ENCODE measurements around the gene SERPINB6. TPM values are rescaled to one million over a fixed set of nuclear protein-coding genes. Genes with fewer than 3 reads are reported as not detected.
"Not testable (repeated sequence)": the region's sequence is repeated elsewhere in the genome, so short reads cannot be mapped to it uniquely, and the experiment has no call there.

The SERPINB6 gene
- total and polyA plus RNA-seq, 2 experiments from 2014 or later: 95.7 to 149 TPM

DNA sequence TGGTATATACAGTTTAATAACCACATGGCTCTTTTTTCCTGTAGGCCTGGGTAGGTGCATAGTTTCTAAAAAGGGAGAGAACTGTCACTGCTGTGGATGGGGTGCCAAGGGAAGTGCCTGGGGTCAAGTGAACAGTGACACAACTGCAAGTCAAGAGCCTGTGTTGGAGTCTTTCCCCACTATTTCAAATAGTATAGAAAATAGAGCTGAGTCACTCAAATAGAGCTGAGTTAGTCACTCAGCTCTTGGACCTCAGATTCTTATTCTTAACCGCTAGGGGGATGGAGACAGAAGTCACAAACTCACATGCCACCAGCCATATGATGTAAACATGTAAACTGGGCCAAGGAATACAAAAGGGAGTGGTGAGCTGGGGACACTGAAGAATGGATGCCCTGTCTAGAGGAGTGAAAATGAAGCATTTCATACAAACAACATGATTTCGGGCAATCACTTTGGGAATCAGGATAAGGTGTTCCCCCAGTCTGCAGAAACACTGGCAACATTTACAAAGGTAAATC is 30.5 kb upstream of the SERPINB6 start:
- 11 to 27% methylated on average over 2 of the region's 2 CpGs for WGBS, 2 experiments (ENCODE audit: low coverage in 1 of 2, low lambda C conversion rate in 2 of 2, missing lambda C conversion rate in 2 of 2)
- Histone ChIP-seq H2AFZ (no peak overlapping the region), H3K9me3 (ENCODE audit: low read depth) (no peaks in the 10 kb centered on the region), H4K20me1 (ENCODE audit: insufficient read depth) (no peaks in the 10 kb centered on the region), H3K9ac (no peak overlapping the region), H3K4me1 (ENCODE audit: insufficient read depth) (peaks cover 20% of the 10 kb centered on the region), H3K4me2 (ENCODE audit: unreplicated experiment) (peak overlapping the region; percentile 13), H3K27me3 (replicated peaks; ENCODE audit: insufficient read depth) (no peaks in the 10 kb centered on the region), H3K4me3 (no peak overlapping the region), H3K79me2 (ENCODE audit: insufficient read depth) (peaks cover 9% of the 10 kb centered on the region), H3K27ac (peak overlapping the region; percentile 40), H3K36me3 (ENCODE audit: low read depth) (peaks cover 2% of the 10 kb centered on the region; the same call in 1 of the 2 replicates), H3K9me2 (ENCODE audit: insufficient read depth) (no peaks in the 10 kb centered on the region), H3F3A (ENCODE audit: insufficient read depth) (0 out of 2 replicates have a peak, but pooled peaks cover 13% of the 10 kb centered on the region)
- DNase-seq: peak; percentile 93
- TF ChIP-seq EZH2phosphoT487 (IDR thresholded peaks at IDR 0.05; ENCODE audit: insufficient read depth, low read depth) (no peak), EZH2 (IDR thresholded peaks at IDR 0.05; ENCODE audit: insufficient read depth, poor library complexity, severe bottlenecking) (no peak)
- in situ Hi-C loops (cut with MboI): no loop called here

DNA sequence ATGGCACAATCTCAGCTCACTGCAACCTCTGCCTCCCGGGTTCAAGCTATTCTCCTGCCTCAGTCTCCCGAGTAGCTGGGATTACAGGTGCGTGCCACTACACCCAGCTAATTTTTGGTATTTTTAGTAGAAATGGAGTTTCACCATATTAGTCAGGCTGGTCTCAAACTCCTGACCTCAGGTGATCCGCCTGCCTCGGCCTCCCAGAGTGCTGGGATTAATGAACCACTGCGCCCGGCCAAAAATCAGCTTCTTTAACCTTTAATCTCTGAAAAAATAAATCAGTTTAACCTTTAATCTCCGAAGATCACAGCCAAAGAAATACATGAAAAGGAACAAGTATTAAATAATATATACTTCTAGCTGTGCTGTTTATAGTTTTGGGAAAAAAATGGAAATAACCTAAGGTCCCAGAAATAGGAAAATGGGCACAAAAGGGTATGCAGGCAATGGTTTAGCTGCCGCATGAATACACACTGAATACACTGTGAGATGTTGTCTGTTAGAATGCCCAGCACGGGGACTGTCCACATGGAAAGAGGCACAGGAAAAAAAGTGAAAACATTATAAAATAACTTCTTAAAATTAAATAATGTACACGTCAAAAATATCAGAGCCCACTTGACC is 29.9 kb upstream of the SERPINB6 start:
- Histone ChIP-seq H3K27ac (peak overlapping the region; percentile 40), H3K79me2 (ENCODE audit: insufficient read depth) (peaks cover 9% of the 10 kb centered on the region), H3K9me2 (ENCODE audit: insufficient read depth) (no peaks in the 10 kb centered on the region), H2AFZ (no peak overlapping the region), H3F3A (ENCODE audit: insufficient read depth) (0 out of 2 replicates have a peak, but pooled peaks cover 13% of the 10 kb centered on the region), H3K4me3 (no peak overlapping the region), H3K27me3 (replicated peaks; ENCODE audit: insufficient read depth) (no peaks in the 10 kb centered on the region), H3K4me2 (ENCODE audit: unreplicated experiment) (peak overlapping the region; percentile 13), H3K9ac (no peak overlapping the region), H3K4me1 (ENCODE audit: insufficient read depth) (peaks cover 20% of the 10 kb centered on the region), H3K36me3 (ENCODE audit: low read depth) (no peaks in the 10 kb centered on the region), H4K20me1 (ENCODE audit: insufficient read depth) (no peaks in the 10 kb centered on the region), H3K9me3 (ENCODE audit: low read depth) (no peaks in the 10 kb centered on the region)
- in situ Hi-C loops (cut with MboI): no loop called here
- TF ChIP-seq EZH2 (IDR thresholded peaks at IDR 0.05; ENCODE audit: insufficient read depth, poor library complexity, severe bottlenecking) (no peak), EZH2phosphoT487 (IDR thresholded peaks at IDR 0.05; ENCODE audit: insufficient read depth, low read depth) (no peak)
- 89 to 90% methylated on average over 11 of the region's 11 CpGs for WGBS, 2 experiments (ENCODE audit: low coverage in 1 of 2, low lambda C conversion rate in 2 of 2, missing lambda C conversion rate in 2 of 2)
- DNase-seq: no peak

DNA sequence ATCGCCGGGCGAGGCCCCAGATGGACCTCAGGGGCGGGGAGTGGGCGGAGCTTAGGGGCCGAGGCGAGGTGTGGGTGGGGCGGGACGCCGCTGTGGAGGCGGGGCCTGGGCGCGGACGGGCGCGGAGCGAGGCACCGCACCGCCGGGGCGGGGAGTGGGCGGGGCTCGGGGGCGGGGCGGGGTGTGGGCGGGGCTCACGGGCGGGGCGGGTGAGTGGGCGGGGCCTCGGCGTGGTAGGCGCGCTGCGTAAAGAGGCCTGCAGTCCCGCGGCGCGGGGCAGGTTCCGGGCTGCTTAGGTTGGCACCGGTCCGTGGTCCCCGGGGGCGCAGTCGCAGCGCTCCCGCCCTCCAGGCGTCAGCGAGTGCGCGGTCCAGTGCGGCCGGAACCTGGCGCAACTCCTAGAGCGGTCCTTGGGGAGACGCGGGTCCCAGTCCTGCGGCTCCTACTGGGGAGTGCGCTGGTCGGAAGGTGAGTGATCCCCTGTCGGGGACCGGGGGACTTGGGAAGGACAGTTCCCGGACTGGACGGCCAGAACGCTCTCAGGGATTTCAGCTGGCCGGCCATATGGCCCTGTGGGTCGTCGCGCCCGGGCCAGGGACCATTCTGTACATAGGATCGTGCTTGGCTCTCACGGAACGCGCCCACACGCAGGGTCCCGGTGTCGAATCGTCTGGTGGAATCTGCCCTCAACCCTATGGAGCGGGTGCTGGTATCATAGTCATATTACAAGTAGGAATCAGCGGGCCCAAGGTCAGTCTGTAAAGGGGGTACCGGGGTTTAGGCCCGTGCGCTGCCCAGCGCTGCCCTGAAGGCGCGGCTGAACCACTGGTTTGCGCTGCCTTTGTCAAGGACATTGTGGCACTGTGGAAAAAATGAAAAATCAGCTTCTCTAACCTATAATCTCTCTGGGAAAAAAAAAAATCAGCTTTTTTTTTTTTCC is 28.5 kb upstream of the SERPINB6 start, which contains the start of gene NQO2:
Gene NQO2, plus strand, starts transcription at position 277 of the 940 bp plus-strand sequence. CDS start 6,659 bp downstream, outside the sequence.
- H3K4me2 ChIP-seq (ENCODE audit: unreplicated experiment): peak within 1 kb of the TSS; percentile 92
- TF ChIP-seq EZH2 (IDR thresholded peaks at IDR 0.05; ENCODE audit: insufficient read depth, poor library complexity, severe bottlenecking): no peak
- no peak for TF ChIP-seq EZH2phosphoT487 (IDR thresholded peaks at IDR 0.05; ENCODE audit: insufficient read depth, low read depth)
- no peaks in the 10 kb centered on the region for H3K9me2 ChIP-seq (ENCODE audit: insufficient read depth)
- peaks cover 20% of the 10 kb centered on the region for H3K4me1 ChIP-seq (ENCODE audit: insufficient read depth)
- H3K27me3 ChIP-seq (replicated peaks; ENCODE audit: insufficient read depth): no peaks in the 10 kb centered on the region
- peak; percentile 93 for DNase-seq
- H3K36me3 ChIP-seq (ENCODE audit: low read depth): no peaks in the 10 kb centered on the region
- peak within 1 kb of the TSS; percentile 86 for H3K4me3 ChIP-seq
- H3K9me3 ChIP-seq (ENCODE audit: low read depth): no peaks in the 10 kb centered on the region
- H3F3A ChIP-seq (ENCODE audit: insufficient read depth): 0 out of 2 replicates have a peak, but pooled peaks cover 13% of the 10 kb centered on the region
- H3K9ac ChIP-seq: peak within 1 kb of the TSS; percentile 95
- peak within 1 kb of the TSS; percentile 88 for H2AFZ ChIP-seq
- H3K79me2 ChIP-seq (ENCODE audit: insufficient read depth): peaks cover 9% of the 10 kb centered on the region
- 1% methylated on average over 46 to 66 of the region's 87 CpGs for WGBS, 2 experiments (ENCODE audit: low coverage in 1 of 2, low lambda C conversion rate in 2 of 2, missing lambda C conversion rate in 2 of 2)
- in situ Hi-C loops (cut with MboI): no loop called here
- peak within 1 kb of the TSS; percentile 90 for H3K27ac ChIP-seq
- no peaks in the 10 kb centered on the region for H4K20me1 ChIP-seq (ENCODE audit: insufficient read depth)

DNA sequence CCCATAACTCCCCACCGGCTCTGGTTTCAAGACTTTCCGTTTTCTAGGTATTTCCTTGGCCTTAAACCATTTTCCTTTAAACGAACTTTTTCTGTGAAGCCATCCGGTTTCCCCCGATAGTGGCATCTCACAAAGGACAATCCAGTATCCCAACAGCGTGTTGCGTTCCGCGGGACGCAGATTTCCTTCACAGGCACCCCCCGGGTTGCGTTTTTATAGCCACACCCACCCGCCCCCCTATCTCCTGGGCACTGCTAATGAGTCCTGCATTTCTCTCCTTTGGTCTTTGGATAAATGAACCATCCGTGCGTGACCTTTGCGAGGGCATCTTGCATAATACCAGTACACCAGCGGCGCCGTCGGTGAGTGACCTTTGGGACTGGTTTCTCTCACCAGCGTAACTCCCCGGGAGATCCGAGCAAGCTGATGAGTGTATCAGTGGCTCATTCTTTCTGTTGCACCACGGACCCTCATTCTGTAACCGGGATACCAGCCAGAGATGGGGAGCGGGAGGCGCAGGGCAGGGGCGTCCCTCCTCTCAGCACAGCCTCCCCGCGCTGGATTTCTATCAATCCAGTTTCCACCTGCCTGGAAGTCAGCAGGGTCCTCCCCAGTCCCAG is 27.7 kb upstream of the SERPINB6 start:
- H3K79me2 ChIP-seq (ENCODE audit: insufficient read depth): peaks cover 9% of the 10 kb centered on the region
- 2% methylated on average over 29 to 30 of the region's 30 CpGs for WGBS, 2 experiments (ENCODE audit: low coverage in 1 of 2, low lambda C conversion rate in 2 of 2, missing lambda C conversion rate in 2 of 2)
- in situ Hi-C loops (cut with MboI): no loop called here
- H3K9me3 ChIP-seq (ENCODE audit: low read depth): no peaks in the 10 kb centered on the region
- 0 out of 2 replicates have a peak, but pooled peaks cover 13% of the 10 kb centered on the region for H3F3A ChIP-seq (ENCODE audit: insufficient read depth)
- H3K9ac ChIP-seq: peak overlapping the region; percentile 95
- H2AFZ ChIP-seq: peak overlapping the region; percentile 76
- peak overlapping the region; percentile 78 for H3K4me3 ChIP-seq
- H3K4me2 ChIP-seq (ENCODE audit: unreplicated experiment): peak overlapping the region; percentile 84
- H3K4me1 ChIP-seq (ENCODE audit: insufficient read depth): peaks cover 20% of the 10 kb centered on the region
- peak overlapping the region; percentile 90 for H3K27ac ChIP-seq
- no peaks in the 10 kb centered on the region for H4K20me1 ChIP-seq (ENCODE audit: insufficient read depth)
- TF ChIP-seq EZH2phosphoT487 (IDR thresholded peaks at IDR 0.05; ENCODE audit: insufficient read depth, low read depth) (no peak), EZH2 (IDR thresholded peaks at IDR 0.05; ENCODE audit: insufficient read depth, poor library complexity, severe bottlenecking) (no peak)
- H3K27me3 ChIP-seq (replicated peaks; ENCODE audit: insufficient read depth): no peaks in the 10 kb centered on the region
- peak; percentile 96 for DNase-seq
- no peaks in the 10 kb centered on the region for H3K36me3 ChIP-seq (ENCODE audit: low read depth)
- no peaks in the 10 kb centered on the region for H3K9me2 ChIP-seq (ENCODE audit: insufficient read depth)

DNA sequence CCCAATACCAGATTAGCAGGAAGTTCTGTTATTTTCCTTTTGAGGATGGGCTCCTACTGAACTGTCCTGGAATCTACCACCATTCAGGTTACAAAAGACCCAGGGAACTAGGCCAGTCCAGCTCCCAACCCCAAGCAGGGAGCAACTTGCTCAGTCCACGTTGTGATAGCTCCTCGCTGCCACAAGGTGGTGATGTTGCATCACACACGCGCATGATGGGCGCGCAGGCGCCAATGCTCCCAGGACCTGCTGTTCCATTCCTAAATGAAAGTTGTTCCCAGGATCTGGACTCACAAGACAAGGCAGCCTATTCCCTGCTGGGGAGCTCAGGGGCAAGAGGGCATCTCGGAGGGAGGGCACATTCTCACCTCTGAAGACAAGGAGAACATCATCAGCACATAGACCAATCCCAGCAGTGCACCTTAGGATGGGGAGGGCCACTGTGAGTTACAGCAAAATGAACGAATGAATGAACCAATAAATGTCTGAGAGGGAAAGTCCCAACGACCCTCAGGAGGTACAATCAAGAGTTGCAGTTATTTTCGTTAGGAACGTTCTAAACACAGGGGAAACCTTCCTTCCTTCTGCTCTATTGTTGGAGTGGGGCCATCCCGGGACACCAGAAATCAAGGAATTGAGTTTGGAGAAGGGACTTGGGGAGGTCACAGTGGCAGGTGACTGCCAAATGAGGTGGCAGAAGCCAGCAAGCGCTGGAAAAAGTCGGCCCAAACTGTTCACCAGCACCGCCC is 27.1 kb upstream of the SERPINB6 start:
- WGBS, 2 experiments (ENCODE audit: low coverage in 1 of 2, low lambda C conversion rate in 2 of 2, missing lambda C conversion rate in 2 of 2): 0 to 1% methylated on average over 14 to 16 of the region's 16 CpGs
- H3K27me3 ChIP-seq (replicated peaks; ENCODE audit: insufficient read depth); H4K20me1 ChIP-seq (ENCODE audit: insufficient read depth); in situ Hi-C loops (cut with MboI); H3K9me3 ChIP-seq (ENCODE audit: low read depth); DNase-seq; H3K36me3 ChIP-seq (ENCODE audit: low read depth); H3K79me2 ChIP-seq (ENCODE audit: insufficient read depth); H3K9me2 ChIP-seq (ENCODE audit: insufficient read depth): not testable (repeated sequence)
- Histone ChIP-seq H3K4me1 (ENCODE audit: insufficient read depth) (peaks cover 20% of the 10 kb centered on the region), H3K9ac (peak overlapping the region; percentile 95), H2AFZ (peak overlapping the region; percentile 76), H3K27ac (peak overlapping the region; percentile 90), H3F3A (ENCODE audit: insufficient read depth) (0 out of 2 replicates have a peak, but pooled peaks cover 13% of the 10 kb centered on the region), H3K4me3 (peak overlapping the region; percentile 78), H3K4me2 (ENCODE audit: unreplicated experiment) (peak overlapping the region; percentile 84)

Data from GM23248 (cell line).